CD1c-positive myeloid dendritic cell (primary cell): ENCODE data around the gene TRIM22.
"Not testable (repeated sequence)": the region's sequence is repeated elsewhere in the genome, so short reads cannot be mapped to it uniquely, and the experiment has no call there.

Experiments
- DNase-seq: peaks from one replicate; pipeline ENCODE4 v3.0.0-alpha.2; 2016; ENCODE audit errors: extremely low spot score

TRIM22 gene

GRCh38 chr11:5689551-5689983 lies at the start of gene TRIM22:
Gene TRIM22, plus strand, starts transcription at chr11:5689790. Its CDS starts 6,443 bp downstream, at chr11:5696233.
- peak; percentile 84 for DNase-seq

- no peak for DNase-seq
Observed at GRCh38 chr11:5639953-5640352, 49.6 kb upstream of the TRIM22 start.

GRCh38 chr11:5643585-5643984 lies 46.0 kb upstream of the TRIM22 start:
- no peak for DNase-seq

GRCh38 chr11:5646139-5646538 lies 43.5 kb upstream of the TRIM22 start:
- DNase-seq = no peak

- DNase-seq = no peak
Observed at GRCh38 chr11:5655474-5655873, 34.1 kb upstream of the TRIM22 start.

- DNase-seq = not testable (repeated sequence)
Observed at GRCh38 chr11:5656956-5657355, 32.6 kb upstream of the TRIM22 start.

GRCh38 chr11:5658318-5658717 lies 31.3 kb upstream of the TRIM22 start:
- DNase-seq = no peak

- no peak for DNase-seq
Observed at GRCh38 chr11:5663511-5663910, 26.1 kb upstream of the TRIM22 start.

GRCh38 chr11:5665051-5665570 lies 24.5 kb upstream of the TRIM22 start:
- DNase-seq = no peak

GRCh38 chr11:5665746-5666401 lies 23.7 kb upstream of the TRIM22 start:
- DNase-seq = no peak

GRCh38 chr11:5666402-5666793 lies 23.2 kb upstream of the TRIM22 start:
- no peak for DNase-seq

- DNase-seq = no peak
Observed at GRCh38 chr11:5671831-5672230, 17.8 kb upstream of the TRIM22 start.

GRCh38 chr11:5674391-5674790 lies 15.2 kb upstream of the TRIM22 start:
- no peak for DNase-seq

GRCh38 chr11:5679811-5680210 lies 9.8 kb upstream of the TRIM22 start:
- no peak for DNase-seq

GRCh38 chr11:5682890-5683441 lies 6.6 kb upstream of the TRIM22 start:
- DNase-seq = not testable (repeated sequence)

GRCh38 chr11:5683620-5684019 lies 6.0 kb upstream of the TRIM22 start:
- not testable (repeated sequence) for DNase-seq

- DNase-seq = no peak
Observed at GRCh38 chr11:5684036-5684645, 5.4 kb upstream of the TRIM22 start.

GRCh38 chr11:5684646-5685362 lies 4.8 kb upstream of the TRIM22 start, which contains the start of gene TRIM5:
Gene TRIM5, minus strand, starts transcription at chr11:5685074. Its CDS starts 4,897 bp downstream, at chr11:5680177.
- DNase-seq = peak; percentile 94

- DNase-seq = no peak
Observed at GRCh38 chr11:5686426-5686825, 3.2 kb upstream of the TRIM22 start.

GRCh38 chr11:5688482-5688881 lies 1.1 kb upstream of the TRIM22 start:
- no peak for DNase-seq

GRCh38 chr11:5690216-5690615 lies 626 bp downstream of the TRIM22 start:
- peak; percentile 15 for DNase-seq

GRCh38 chr11:5690736-5691135 lies 1.1 kb downstream of the TRIM22 start:
- no peak for DNase-seq
